ENCODE data around the gene NPDC1. TPM values are rescaled to one million over a fixed set of nuclear protein-coding genes. Genes with fewer than 3 reads are reported as not detected.

NPDC1 gene
- total and polyA plus RNA-seq, 2 donors (not counting 1 experiment from before 2014, with no cell fraction given), result 0.17 to 0.19 TPM

DNA sequence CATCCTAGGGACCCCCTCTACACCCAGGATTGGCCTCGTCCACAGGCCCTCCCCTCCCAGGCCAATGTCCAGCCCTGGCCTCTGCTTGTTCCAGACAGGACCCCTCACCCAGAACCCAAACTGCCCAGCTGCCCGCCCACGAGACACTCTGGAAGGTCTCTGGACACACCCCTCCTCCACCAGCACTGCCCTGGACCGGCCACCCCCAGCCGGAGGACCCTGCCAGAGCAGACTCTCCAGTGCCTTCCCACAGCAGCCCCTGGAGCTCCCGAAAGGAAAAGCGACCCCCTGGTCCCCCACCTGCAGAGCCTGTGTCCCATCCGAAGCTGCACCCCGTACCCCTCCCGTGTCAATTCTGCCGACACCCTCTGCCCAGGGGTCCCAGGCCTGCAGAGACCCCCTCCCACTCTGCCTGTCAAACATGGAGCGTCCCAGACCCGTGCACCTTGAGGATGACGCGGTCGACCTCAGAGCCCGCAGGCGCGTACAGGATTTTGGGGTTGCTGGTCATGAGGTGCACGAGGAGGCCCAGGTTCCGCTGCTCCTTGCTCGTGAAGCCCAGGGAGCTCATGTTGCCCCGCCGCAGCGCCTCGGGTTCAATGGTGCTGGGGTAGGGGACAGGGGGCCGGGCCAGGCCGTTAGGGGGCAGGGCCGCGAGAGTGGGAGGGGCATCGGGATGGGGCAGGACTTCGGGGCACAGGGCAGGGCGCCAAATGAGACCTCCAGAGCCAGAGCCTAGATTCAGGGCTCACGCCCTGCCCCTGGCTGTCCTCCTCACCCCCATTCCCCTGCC, 25.9 kb downstream of the NPDC1 start:
- H3K27ac Mint-ChIP-seq, result no peak overlapping the region
- intact Hi-C loops (cut with micrococcal nuclease), result no loop called here
- no peaks in the 10 kb centered on the region for H3K9me3 Mint-ChIP-seq (ENCODE audit: insufficient read depth)
- ATAC-seq (ENCODE audit: low read depth) (no peak), DNase-seq (no peak)
- CTCF ChIA-PET, result interaction anchor here (1.4 to 2.1 kb wide), 3 partner anchors 9 to 27 kb away, joined by 5 to 6 read pairs (median 5); no protein-coding TSS in a partner anchor
- no peak for TF ChIP-seq EZH2 (IDR thresholded peaks at IDR 0.05; ENCODE audit: borderline replicate concordance, insufficient read depth, low read depth, low read length, poor library complexity, severe bottlenecking)
- TF ChIP-seq, protein P1, sequence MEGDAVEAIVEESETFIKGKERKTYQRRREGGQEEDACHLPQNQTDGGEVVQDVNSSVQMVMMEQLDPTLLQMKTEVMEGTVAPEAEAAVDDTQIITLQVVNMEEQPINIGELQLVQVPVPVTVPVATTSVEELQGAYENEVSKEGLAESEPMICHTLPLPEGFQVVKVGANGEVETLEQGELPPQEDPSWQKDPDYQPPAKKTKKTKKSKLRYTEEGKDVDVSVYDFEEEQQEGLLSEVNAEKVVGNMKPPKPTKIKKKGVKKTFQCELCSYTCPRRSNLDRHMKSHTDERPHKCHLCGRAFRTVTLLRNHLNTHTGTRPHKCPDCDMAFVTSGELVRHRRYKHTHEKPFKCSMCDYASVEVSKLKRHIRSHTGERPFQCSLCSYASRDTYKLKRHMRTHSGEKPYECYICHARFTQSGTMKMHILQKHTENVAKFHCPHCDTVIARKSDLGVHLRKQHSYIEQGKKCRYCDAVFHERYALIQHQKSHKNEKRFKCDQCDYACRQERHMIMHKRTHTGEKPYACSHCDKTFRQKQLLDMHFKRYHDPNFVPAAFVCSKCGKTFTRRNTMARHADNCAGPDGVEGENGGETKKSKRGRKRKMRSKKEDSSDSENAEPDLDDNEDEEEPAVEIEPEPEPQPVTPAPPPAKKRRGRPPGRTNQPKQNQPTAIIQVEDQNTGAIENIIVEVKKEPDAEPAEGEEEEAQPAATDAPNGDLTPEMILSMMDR (IDR thresholded peaks at IDR 0.05), result no peak
- H3K9me3 ChIP-seq (ENCODE audit: control extremely low read depth in 1 of 3, control insufficient read depth in 2 of 3, insufficient read depth in 1 of 3, low read length in 2 of 3), result peaks cover 0 to 9% (median 0%) of the 10 kb centered on the region in 3 donors
- no peak overlapping the region for H2AFZ ChIP-seq (ENCODE audit: insufficient read depth, low read depth, low read length, poor library complexity, severe bottlenecking)
- H3K4me1 Mint-ChIP-seq, result no peaks in the 10 kb centered on the region
- no peak overlapping the region for H3K4me3 Mint-ChIP-seq
- WGBS (ENCODE audit: insufficient coverage), result 97% methylated on average over 34 of the region's 34 CpGs
- H3K4me3 ChIP-seq (ENCODE audit: control extremely low read depth in 1 of 5, extremely low read depth in 1 of 5, insufficient read depth in 1 of 5, low read depth in 2 of 5, low read length in 4 of 5), result no peak overlapping the region
- POLR2A ChIA-PET, result interaction anchor here (1.0 kb wide), 1 partner anchor 10 kb away, joined by 3 read pairs; no protein-coding TSS in a partner anchor
- H3K36me3 ChIP-seq (replicated peaks in 1 of 2; ENCODE audit: control extremely low read depth in 1 of 2, control insufficient read depth in 1 of 2, extremely low read depth in 1 of 2, insufficient read depth in 2 of 2, low read length in 1 of 2), result peaks cover 0 to 5% of the 10 kb centered on the region in 2 experiments
- no peaks in the 10 kb centered on the region for H4K20me1 ChIP-seq (ENCODE audit: control insufficient read depth, insufficient read depth, low read length, poor library complexity, severe bottlenecking)
- no peaks in the 10 kb centered on the region for H3K27me3 Mint-ChIP-seq
- H3K27me3 ChIP-seq (replicated peaks in 1 of 4; ENCODE audit: control extremely low read depth in 1 of 4, control insufficient read depth in 3 of 4, insufficient read depth in 4 of 4, low read length in 3 of 4), result no peaks in the 10 kb centered on the region
- H3K27ac ChIP-seq (ENCODE audit: low read length in 2 of 2), result no peak overlapping the region
- H3K9ac ChIP-seq (ENCODE audit: low read length), result no peak overlapping the region
- H3K4me1 ChIP-seq (ENCODE audit: control insufficient read depth in 2 of 2, insufficient read depth in 2 of 2, low read length in 2 of 2), result no peaks in the 10 kb centered on the region
- no peaks in the 10 kb centered on the region for H3K79me2 ChIP-seq (ENCODE audit: control insufficient read depth, insufficient read depth, low read length)
- no peak overlapping the region for H3K4me2 ChIP-seq (replicated peaks; ENCODE audit: low read depth, low read length, poor library complexity, severe bottlenecking)

All from B cell (primary cell).